Measurements from ENCODE around the gene APPBP2.

DNA sequence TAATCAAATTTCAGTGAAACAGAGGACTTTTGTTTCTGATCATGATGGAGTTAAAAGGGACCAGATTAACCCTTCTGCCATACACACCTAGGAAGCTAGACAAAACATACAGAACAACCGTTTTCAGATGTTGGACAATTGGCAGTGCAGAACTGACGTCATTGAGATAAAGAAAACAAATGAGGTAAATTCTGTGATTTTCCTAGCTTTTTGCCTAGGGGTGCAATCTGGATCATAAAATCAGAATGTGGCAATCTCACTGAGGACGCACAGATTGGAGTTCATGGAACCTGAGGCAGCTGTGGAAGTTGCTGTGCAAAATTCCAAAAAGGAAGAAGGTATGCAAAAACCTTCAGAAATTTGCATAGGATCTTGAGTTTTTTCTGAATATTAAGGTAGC, 119.2 kb downstream of the APPBP2 start:
- TF ChIP-seq, protein P1, sequence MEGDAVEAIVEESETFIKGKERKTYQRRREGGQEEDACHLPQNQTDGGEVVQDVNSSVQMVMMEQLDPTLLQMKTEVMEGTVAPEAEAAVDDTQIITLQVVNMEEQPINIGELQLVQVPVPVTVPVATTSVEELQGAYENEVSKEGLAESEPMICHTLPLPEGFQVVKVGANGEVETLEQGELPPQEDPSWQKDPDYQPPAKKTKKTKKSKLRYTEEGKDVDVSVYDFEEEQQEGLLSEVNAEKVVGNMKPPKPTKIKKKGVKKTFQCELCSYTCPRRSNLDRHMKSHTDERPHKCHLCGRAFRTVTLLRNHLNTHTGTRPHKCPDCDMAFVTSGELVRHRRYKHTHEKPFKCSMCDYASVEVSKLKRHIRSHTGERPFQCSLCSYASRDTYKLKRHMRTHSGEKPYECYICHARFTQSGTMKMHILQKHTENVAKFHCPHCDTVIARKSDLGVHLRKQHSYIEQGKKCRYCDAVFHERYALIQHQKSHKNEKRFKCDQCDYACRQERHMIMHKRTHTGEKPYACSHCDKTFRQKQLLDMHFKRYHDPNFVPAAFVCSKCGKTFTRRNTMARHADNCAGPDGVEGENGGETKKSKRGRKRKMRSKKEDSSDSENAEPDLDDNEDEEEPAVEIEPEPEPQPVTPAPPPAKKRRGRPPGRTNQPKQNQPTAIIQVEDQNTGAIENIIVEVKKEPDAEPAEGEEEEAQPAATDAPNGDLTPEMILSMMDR (IDR thresholded peaks at IDR 0.05), result no peak
- TF ChIP-seq EP300 (IDR thresholded peaks at IDR 0.05), result no peak
